ENCODE data around the gene MMP14. TPM values are rescaled to one million over a fixed set of nuclear protein-coding genes. Genes with fewer than 3 reads are reported as not detected.

MMP14 gene
- total RNA-seq, 4 donors from 2014 or later, result 135 to 190 (median 151) TPM

GRCh38 chr14:22884738-22885523, 48.5 kb downstream of the MMP14 start:
- no peak overlapping the region for H3K4me3 ChIP-seq (ENCODE audit: low read depth, poor library complexity, severe bottlenecking)
- TF ChIP-seq CTCF (IDR thresholded peaks at IDR 0.05) (no peak), POLR2A (IDR thresholded peaks at IDR 0.05) (no peak)
- DNase-seq (ENCODE audit: low spot score in 2 of 2), result no peak
- intact Hi-C loops (cut with DNase I; ENCODE audit: low total_unique reads), result no loop called here
- WGBS, 2 donors, result 88 to 91% methylated on average over 11 of the region's 11 CpGs

GRCh38 chr14:22885975-22886374, 49.6 kb downstream of the MMP14 start:
- no peak for DNase-seq (ENCODE audit: low spot score in 2 of 2)
- intact Hi-C loops (cut with DNase I; ENCODE audit: low total_unique reads), result no loop called here
- no peak overlapping the region for H3K4me3 ChIP-seq (ENCODE audit: low read depth, poor library complexity, severe bottlenecking)
- 81 to 84% methylated on average over 21 of the region's 21 CpGs for WGBS, 2 donors
- TF ChIP-seq CTCF (IDR thresholded peaks at IDR 0.05) (no peak), POLR2A (IDR thresholded peaks at IDR 0.05) (no peak)

GRCh38 chr14:22886500-22887259, 50.3 kb downstream of the MMP14 start:
- intact Hi-C loops (cut with DNase I; ENCODE audit: low total_unique reads), result no loop called here
- H3K4me3 ChIP-seq (ENCODE audit: low read depth, poor library complexity, severe bottlenecking), result peak overlapping the region; percentile 50
- WGBS, 2 donors, result 1 to 3% methylated on average over 64 of the region's 77 CpGs
- TF ChIP-seq POLR2A (IDR thresholded peaks at IDR 0.05), result no peak
- TF ChIP-seq CTCF (IDR thresholded peaks at IDR 0.05), result no peak
- peak; percentile 35 to 93 for DNase-seq (ENCODE audit: low spot score in 2 of 2)

- 18 to 20% methylated on average over 11 of the region's 11 CpGs for WGBS, 2 donors
- peak in 1 of 2 donors; percentile 50 for DNase-seq (ENCODE audit: low spot score in 2 of 2)
These were observed 51.0 kb downstream of the MMP14 start for GRCh38 chr14:22887260-22887989.

GRCh38 chr14:22887990-22888378, 51.6 kb downstream of the MMP14 start:
- intact Hi-C loops (cut with DNase I; ENCODE audit: low total_unique reads), result no loop called here
- no peak overlapping the region for H3K4me3 ChIP-seq (ENCODE audit: low read depth, poor library complexity, severe bottlenecking)
- WGBS, 2 donors, result 62 to 74% methylated on average over 5 of the region's 5 CpGs
- TF ChIP-seq POLR2A (IDR thresholded peaks at IDR 0.05), result no peak
- no peak for TF ChIP-seq CTCF (IDR thresholded peaks at IDR 0.05)
- no peak for DNase-seq (ENCODE audit: low spot score in 2 of 2)

More at GRCh38 chr14:22887260-22887989, 51.0 kb downstream of the MMP14 start:
- intact Hi-C loops (cut with DNase I; ENCODE audit: low total_unique reads), result no loop called here
- H3K4me3 ChIP-seq (ENCODE audit: low read depth, poor library complexity, severe bottlenecking), result peak overlapping the region; percentile 50
- TF ChIP-seq CTCF (IDR thresholded peaks at IDR 0.05) (no peak), POLR2A (IDR thresholded peaks at IDR 0.05) (no peak)

Measured in lower leg skin (tissue), 4 donors.